Measurements from ENCODE around the gene SMIM33.

- no peak for TF ChIP-seq CTCF (IDR thresholded peaks at IDR 0.05)
- no peak for TF ChIP-seq POLR2A (IDR thresholded peaks at IDR 0.05)
These were observed 12.0 kb upstream of the SMIM33 start for GRCh38 chr5:139458580-139459407.

Data from right lobe of liver (tissue), 4 donors.